RWPE1 (cell line): ENCODE measurements around the gene LSM3.
"Not testable (repeated sequence)": the region's sequence is repeated elsewhere in the genome, so short reads cannot be mapped to it uniquely, and the experiment has no call there.

Experiments used
- CTCF ChIA-PET: fragments of 350-600 bp; sonication (Branson Sonifier 250); formaldehyde crosslinking; extraction: SDS; loops from one replicate; lab custom pipeline; 2021; lab: Yijun Ruan, JAX
- POLR2A ChIA-PET: fragments of 400-600 bp; formaldehyde crosslinking; extraction: SDS; loops from one replicate; lab custom pipeline; 2020; ENCODE audit warnings: antibody characterized with exemption; ENCODE audit not compliant: low non-redundant PET; lab: Yijun Ruan, JAX
- DNase-seq: peaks from one replicate; pipeline ENCODE4 v3.0.0; 2012; ENCODE audit warnings: low spot score
- H3K27ac ChIP-seq: fragments of 450-650 bp; 2 replicates; pipeline ENCODE4 v1.5.1; 2017
- TF ChIP-seq, protein P1 (sequence below): fragments of 450-650 bp; conservative IDR thresholded peaks from 2 replicates; pipeline ENCODE4 v1.5.1; 2017; ENCODE audit warnings: low read depth, mild to moderate bottlenecking

The LSM3 gene

DNA sequence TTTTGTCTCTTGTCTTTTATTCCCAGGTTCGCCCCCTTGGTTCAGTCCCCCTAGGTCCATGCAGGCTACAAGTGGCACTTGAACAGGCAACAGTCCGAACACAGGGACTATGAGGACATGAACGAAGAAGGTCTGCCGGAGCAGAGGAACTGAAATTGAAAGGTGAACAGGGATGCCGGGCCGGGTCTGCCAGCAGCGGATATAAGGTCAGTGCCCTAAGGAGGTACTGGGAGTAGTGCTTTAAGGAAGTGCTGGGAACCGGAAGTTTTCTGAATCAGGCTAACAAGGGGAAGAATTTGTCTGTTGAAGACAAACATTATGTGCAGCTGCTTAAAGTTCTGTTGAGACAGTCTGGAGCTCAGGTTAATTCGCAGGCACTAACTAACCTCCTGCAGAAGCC lies 46.8 kb downstream of the LSM3 start:
- POLR2A ChIA-PET, result no interaction called here
- DNase-seq, result no peak
- TF ChIP-seq, protein P1, sequence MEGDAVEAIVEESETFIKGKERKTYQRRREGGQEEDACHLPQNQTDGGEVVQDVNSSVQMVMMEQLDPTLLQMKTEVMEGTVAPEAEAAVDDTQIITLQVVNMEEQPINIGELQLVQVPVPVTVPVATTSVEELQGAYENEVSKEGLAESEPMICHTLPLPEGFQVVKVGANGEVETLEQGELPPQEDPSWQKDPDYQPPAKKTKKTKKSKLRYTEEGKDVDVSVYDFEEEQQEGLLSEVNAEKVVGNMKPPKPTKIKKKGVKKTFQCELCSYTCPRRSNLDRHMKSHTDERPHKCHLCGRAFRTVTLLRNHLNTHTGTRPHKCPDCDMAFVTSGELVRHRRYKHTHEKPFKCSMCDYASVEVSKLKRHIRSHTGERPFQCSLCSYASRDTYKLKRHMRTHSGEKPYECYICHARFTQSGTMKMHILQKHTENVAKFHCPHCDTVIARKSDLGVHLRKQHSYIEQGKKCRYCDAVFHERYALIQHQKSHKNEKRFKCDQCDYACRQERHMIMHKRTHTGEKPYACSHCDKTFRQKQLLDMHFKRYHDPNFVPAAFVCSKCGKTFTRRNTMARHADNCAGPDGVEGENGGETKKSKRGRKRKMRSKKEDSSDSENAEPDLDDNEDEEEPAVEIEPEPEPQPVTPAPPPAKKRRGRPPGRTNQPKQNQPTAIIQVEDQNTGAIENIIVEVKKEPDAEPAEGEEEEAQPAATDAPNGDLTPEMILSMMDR, result no peak
- H3K27ac ChIP-seq, result no peak overlapping the region
- CTCF ChIA-PET, result no interaction called here

DNA sequence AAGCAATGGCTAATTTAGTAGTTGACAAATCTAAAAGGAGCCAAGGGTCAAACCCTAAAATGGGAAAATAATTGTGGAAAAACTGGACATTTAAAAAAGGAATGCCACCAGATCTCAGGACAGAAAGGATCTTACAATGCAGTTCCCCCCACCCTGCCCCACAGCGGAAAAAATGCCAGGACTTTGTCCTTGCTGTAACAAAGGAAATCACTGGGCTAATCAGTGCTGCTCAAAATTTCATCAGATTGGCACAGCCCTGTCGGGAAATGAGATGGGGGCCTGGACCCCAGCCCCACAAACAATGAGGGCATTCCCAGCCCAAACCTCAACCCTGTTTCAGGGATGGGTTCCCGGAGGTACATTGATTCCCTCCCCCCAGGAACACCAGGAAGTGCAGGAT lies 47.7 kb downstream of the LSM3 start:
- CTCF ChIA-PET, H3K27ac ChIP-seq, POLR2A ChIA-PET, DNase-seq: not testable (repeated sequence)

DNA sequence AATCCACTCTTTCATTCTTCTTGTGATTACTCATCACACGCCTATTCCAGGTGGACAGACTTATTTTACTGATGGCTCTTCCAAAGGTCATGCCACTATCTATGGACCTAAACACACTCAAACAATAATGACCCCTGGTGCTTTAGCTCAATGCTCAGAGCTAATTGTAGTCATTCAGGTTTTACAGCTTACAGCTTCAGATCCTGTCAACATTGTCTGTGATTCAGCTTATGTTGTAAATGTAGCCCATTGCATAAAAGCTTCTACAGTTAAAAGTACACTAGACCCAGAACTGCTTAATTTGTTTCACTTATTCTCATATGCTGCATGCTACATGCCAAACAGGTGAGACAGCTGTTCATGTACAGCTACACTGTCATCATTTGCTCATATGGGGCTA lies 49.2 kb downstream of the LSM3 start:
- no peak for DNase-seq
- no peak overlapping the region for H3K27ac ChIP-seq
- POLR2A ChIA-PET, result no interaction called here
- TF ChIP-seq, protein P1, result no peak
- CTCF ChIA-PET, result no interaction called here

DNA sequence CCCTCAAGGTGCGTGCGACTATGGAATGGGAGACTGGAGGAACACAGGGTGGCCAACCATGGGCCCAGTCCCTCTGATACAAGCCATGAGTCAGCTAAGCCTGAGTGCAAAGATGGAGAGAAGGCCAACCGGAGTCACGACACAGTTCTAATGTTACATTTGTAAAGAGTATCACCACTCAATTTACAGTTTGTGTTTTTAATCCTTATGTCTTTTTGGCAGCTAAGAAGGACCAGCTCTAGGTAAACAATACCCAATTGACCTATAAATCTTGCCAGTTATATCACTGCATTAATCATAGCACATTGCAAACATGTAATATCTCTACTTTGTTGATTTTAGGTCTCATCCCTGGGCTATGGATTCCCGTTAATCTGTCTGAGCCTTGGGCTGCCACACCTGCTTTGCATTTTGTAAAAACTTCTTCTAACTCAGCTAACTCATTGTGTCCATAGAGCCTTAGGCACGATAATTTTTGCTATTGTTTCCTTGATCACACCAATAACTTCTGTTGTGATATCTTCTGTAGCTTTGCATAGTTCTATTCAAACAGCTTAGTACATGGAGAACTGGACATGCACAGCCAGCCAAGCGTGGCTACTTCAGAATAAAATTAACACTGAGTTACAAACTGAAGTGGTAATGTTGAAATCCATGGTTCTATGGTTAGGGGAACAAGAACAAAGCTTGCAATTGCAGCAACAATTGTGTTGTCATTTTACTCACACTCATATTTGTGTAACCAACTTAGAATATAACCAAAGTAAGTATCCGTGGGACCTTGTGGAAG lies 50.3 kb downstream of the LSM3 start:
- no peak overlapping the region for H3K27ac ChIP-seq
- TF ChIP-seq, protein P1, result no peak
- ChIA-PET CTCF (no interaction called here), POLR2A (no interaction called here)
- DNase-seq, result no peak

DNA sequence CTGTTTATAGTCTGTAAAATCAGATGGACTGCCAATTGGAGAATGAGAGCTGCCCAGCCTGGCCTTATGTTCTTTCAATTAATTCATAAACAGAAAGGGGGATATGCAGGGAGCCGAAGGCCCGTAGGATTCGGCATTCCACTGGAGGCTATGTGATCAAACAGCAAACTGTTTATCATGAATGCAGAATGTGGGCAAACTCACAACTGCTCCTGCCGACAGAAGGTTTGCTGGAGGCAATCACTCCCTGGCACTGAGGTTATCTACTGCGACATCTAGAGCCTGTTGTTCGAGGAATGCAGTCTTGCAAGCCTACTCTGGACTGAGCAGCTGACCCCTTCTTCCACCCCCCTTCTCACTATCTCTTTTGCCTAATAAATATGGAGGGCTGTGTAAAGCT lies 51.1 kb downstream of the LSM3 start:
- H3K27ac ChIP-seq, CTCF ChIA-PET: not testable (repeated sequence)

DNA sequence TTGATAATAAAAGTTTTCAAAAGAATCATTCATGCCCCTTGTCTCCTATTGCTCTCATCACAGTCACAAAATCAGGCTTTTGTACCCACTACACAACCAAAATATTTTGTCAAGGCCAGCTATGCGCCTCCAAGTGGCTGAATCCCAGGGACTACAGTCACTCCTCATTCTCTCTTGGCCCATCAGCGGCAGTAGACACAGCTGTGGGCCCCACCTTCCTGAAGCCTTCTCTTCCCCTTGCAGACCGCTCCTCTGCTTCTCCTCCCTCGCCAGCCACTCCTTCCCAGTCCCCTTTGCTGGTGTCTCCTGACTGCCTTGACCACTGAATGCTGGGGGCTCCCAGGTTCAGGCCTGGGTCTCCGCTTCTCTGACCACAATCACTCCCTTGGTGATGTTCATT lies 52.1 kb downstream of the LSM3 start:
- TF ChIP-seq, protein P1, result no peak
- DNase-seq, result no peak
- H3K27ac ChIP-seq, result no peak overlapping the region
- ChIA-PET POLR2A (no interaction called here), CTCF (no interaction called here)

More for the DNA sequence above, 51.1 kb downstream of the LSM3 start:
- POLR2A ChIA-PET, DNase-seq: not testable (repeated sequence)

DNA sequence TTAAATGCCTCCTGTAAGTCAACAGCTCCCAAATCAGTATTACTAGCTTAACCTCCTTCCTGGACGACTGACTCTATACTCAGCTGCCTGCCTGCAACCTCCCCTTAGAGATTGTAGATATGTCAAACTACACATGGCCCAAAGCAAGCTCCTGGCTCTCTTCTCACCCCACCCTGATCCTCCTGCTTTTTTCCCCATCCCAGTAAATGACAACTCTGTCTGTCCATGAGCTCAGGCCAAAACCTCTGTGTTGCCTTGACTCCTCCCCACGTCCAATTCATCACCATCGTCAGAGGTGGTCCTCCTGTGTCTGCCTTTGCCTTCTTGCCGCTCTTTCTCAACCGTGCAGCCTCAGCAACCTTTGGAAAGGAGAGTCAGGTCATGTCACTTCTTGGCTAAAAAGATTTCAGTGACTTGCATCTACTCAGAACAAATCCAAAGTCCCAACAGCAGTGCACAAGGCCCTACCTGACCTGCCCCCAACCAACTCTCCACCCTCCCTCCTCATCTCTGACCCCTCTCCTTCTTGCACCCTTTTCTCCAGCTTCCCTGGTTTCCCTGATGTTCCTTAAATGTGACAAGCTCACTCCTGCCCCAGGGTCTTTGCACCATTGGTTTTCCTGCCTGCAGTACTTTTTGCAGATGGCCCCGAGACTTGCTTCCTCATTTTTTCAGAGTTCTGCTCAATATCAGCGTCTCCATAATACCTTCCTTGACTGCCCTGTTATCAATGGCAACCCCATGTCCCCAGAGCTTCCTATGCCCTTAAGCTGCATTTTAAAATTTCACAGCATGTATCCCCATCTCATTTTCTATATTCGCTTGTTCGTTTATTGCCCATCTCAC lies 52.8 kb downstream of the LSM3 start:
- CTCF ChIA-PET, result no interaction called here
- no peak for DNase-seq
- H3K27ac ChIP-seq, result no peak overlapping the region
- POLR2A ChIA-PET, result no interaction called here
- TF ChIP-seq, protein P1, result no peak
